Astrocyte (in vitro differentiated cells and primary cell): Measurements from ENCODE around the gene GLRA3.

ENCODE experiments used
- CTCF ChIP-seq: IDR thresholded peaks from 2 replicates; pipeline ENCODE4 v1.5.1; 2011; ENCODE audit warnings: low read depth, mild to moderate bottlenecking, inconsistent platforms, low read length, moderate library complexity; ENCODE audit not compliant: insufficient read depth
- EZH2 ChIP-seq: IDR thresholded peaks from 2 replicates; pipeline ENCODE4 v1.6.1; 2012; ENCODE audit warnings: mild to moderate bottlenecking, low read length, inconsistent platforms; ENCODE audit not compliant: insufficient read depth

- TF ChIP-seq CTCF, result peak; percentile 60
- no peak for TF ChIP-seq EZH2
These were observed 64.8 kb downstream of the GLRA3 start for GRCh38 chr4:174764105-174764729.
